Neural progenitor cell (in vitro differentiated cells): ENCODE results near the gene LRRC56. TPM values are rescaled to one million over a fixed set of nuclear protein-coding genes. Genes with fewer than 3 reads are reported as not detected.
"Not testable (repeated sequence)": the region's sequence is repeated elsewhere in the genome, so short reads cannot be mapped to it uniquely, and the experiment has no call there.

Experiments used
- DNase-seq: peaks from one replicate; pipeline ENCODE4 v3.0.0-alpha.2; 2016; ENCODE audit warnings: low spot score
- H2AFZ ChIP-seq: fragments of 200-600 bp; sonication (generic); replicated peaks from 2 replicates; pipeline ENCODE4 v1.6.1; 2016; ENCODE audit warnings: antibody characterized with exemption
- H3F3A ChIP-seq: fragments of 200-600 bp; sonication (generic); 2 replicates; pipeline ENCODE4 v1.6.1; 2016; ENCODE audit warnings: antibody characterized with exemption, low read depth
- H3K27ac ChIP-seq: fragments of 200-600 bp; sonication (generic); 2 replicates; pipeline ENCODE4 v1.5.1; 2016; ENCODE audit warnings: mild to moderate bottlenecking
- H3K27me3 ChIP-seq: fragments of 200-600 bp; sonication (generic); 2 replicates; pipeline ENCODE4 v1.6.1; 2016; ENCODE audit warnings: mild to moderate bottlenecking, moderate library complexity
- H3K36me3 ChIP-seq: fragments of 200-600 bp; sonication (generic); 2 replicates; pipeline ENCODE4 v1.5.1; 2016
- H3K4me1 ChIP-seq: fragments of 200-600 bp; sonication (generic); 2 replicates; pipeline ENCODE4 v1.6.1; 2016; ENCODE audit warnings: mixed run types
- H3K4me2 ChIP-seq: fragments of 200-600 bp; sonication (generic); 2 replicates; pipeline ENCODE4 v1.6.1; 2016
- H3K4me3 ChIP-seq: fragments of 200-600 bp; sonication (generic); 2 replicates; pipeline ENCODE4 v1.5.1; 2016
- H3K79me2 ChIP-seq: fragments of 200-600 bp; sonication (generic); 2 replicates; pipeline ENCODE4 v1.6.1; 2016; ENCODE audit warnings: low read depth
- H3K9ac ChIP-seq: fragments of 200-600 bp; sonication (generic); 2 replicates; pipeline ENCODE4 v1.6.1; 2016
- H3K9me3 ChIP-seq: fragments of 200-600 bp; sonication (generic); 2 replicates; pipeline ENCODE4 v1.5.1; 2016; ENCODE audit warnings: low read depth
- H4K20me1 ChIP-seq: fragments of 200-600 bp; sonication (generic); 2 replicates; pipeline ENCODE4 v1.6.1; 2016; ENCODE audit warnings: low read depth
- H3K27ac Mint-ChIP-seq: 3 replicates; pipeline ENCODE4 v1.8.0; 2021; ENCODE audit warnings: mixed read lengths
- H3K27me3 Mint-ChIP-seq: 2 replicates; pipeline ENCODE4 v1.8.0; 2022; ENCODE audit warnings: low read depth, mild to moderate bottlenecking, inconsistent platforms, moderate library complexity, mixed read lengths; ENCODE audit not compliant: insufficient read depth
- H3K36me3 Mint-ChIP-seq: 3 replicates; pipeline ENCODE4 v1.8.0; 2021; ENCODE audit warnings: mixed read lengths
- H3K4me1 Mint-ChIP-seq: 3 replicates; pipeline ENCODE4 v1.8.0; 2021; ENCODE audit warnings: mixed read lengths
- H3K4me3 Mint-ChIP-seq: 3 replicates; pipeline ENCODE4 v1.8.0; 2021; ENCODE audit warnings: mild to moderate bottlenecking, moderate library complexity, mixed read lengths
- H3K9me3 Mint-ChIP-seq: 3 replicates; pipeline ENCODE4 v1.8.0; 2020; ENCODE audit warnings: mixed read lengths
- CTCF ChIP-seq: fragments of 200-600 bp; sonication (generic); IDR thresholded peaks from 2 replicates; pipeline ENCODE4 v1.5.1; 2017; ENCODE audit warnings: antibody characterized with exemption, mild to moderate bottlenecking
- EZH2 ChIP-seq: fragments of 200-600 bp; sonication (generic); IDR thresholded peaks from 2 replicates; pipeline ENCODE4 v1.6.1; 2017; ENCODE audit warnings: antibody characterized with exemption, mild to moderate bottlenecking, moderate library complexity
- EZH2phosphoT487 ChIP-seq: fragments of 200-600 bp; sonication (generic); IDR thresholded peaks from 2 replicates; pipeline ENCODE4 v1.6.1; 2017; ENCODE audit warnings: antibody characterized with exemption
- total RNA-seq: library from RNA; depleted of rRNA; stranded (reverse); fragments of >200 nt; gene quantifications from 2 replicates; pipeline ENCODE4 v1.2.3, GENCODE V29; 2015; ENCODE audit warnings: low replicate concordance

The LRRC56 gene
- total RNA-seq, 1 donor from 2014 or later = 0.45 TPM

- H3K4me1 Mint-ChIP-seq = peaks cover 34% of the 10 kb centered on the region
- no peak for DNase-seq
- TF ChIP-seq EZH2phosphoT487 (no peak), CTCF (no peak), EZH2 (no peak)
- no peaks in the 10 kb centered on the region for H3K9me3 Mint-ChIP-seq
- peaks cover 6% of the 10 kb centered on the region for H3K27me3 Mint-ChIP-seq
- H3K27me3 ChIP-seq = peaks cover 15% of the 10 kb centered on the region
- peak overlapping the region; percentile 65 for H3K4me3 Mint-ChIP-seq
- H2AFZ ChIP-seq = no peak overlapping the region
- no peak overlapping the region for H3K27ac ChIP-seq
- peaks cover 25% of the 10 kb centered on the region for H4K20me1 ChIP-seq
- H3K36me3 Mint-ChIP-seq = peaks cover 4% of the 10 kb centered on the region
- no peak overlapping the region for H3K9ac ChIP-seq
- H3K4me1 ChIP-seq = peaks cover 38% of the 10 kb centered on the region
- no peak overlapping the region for H3K27ac Mint-ChIP-seq
- H3K4me3 ChIP-seq = no peak overlapping the region
- no peaks in the 10 kb centered on the region for H3K36me3 ChIP-seq
- H3K79me2 ChIP-seq = peaks cover 20% of the 10 kb centered on the region
- H3F3A ChIP-seq = peaks cover 58% of the 10 kb centered on the region
- no peaks in the 10 kb centered on the region for H3K9me3 ChIP-seq
- H3K4me2 ChIP-seq = no peak overlapping the region
These were observed 35.9 kb downstream of the LRRC56 start for GRCh38 chr11:573146-573759.

- not testable (repeated sequence) for H3K36me3 ChIP-seq, H2AFZ ChIP-seq, DNase-seq, H3K27ac Mint-ChIP-seq, H3K27ac ChIP-seq, H3K27me3 Mint-ChIP-seq, H3K9ac ChIP-seq, H3K9me3 Mint-ChIP-seq, H3K9me3 ChIP-seq, H3K36me3 Mint-ChIP-seq
- Mint-ChIP-seq H3K4me3 (peak overlapping the region; percentile 94), H3K4me1 (peaks cover 34% of the 10 kb centered on the region)
- Histone ChIP-seq H3K27me3 (peaks cover 15% of the 10 kb centered on the region), H3K4me2 (peak overlapping the region; percentile 85), H3K4me1 (peaks cover 35% of the 10 kb centered on the region), H3F3A (peaks cover 55% of the 10 kb centered on the region), H4K20me1 (peaks cover 33% of the 10 kb centered on the region), H3K4me3 (peak overlapping the region; percentile 67), H3K79me2 (peaks cover 28% of the 10 kb centered on the region)
These were observed 36.8 kb downstream of the LRRC56 start for GRCh38 chr11:574031-574570.

GRCh38 chr11:574632-575312 is 37.4 kb downstream of the LRRC56 start:
- DNase-seq = no peak
- Histone ChIP-seq H3K9me3 (no peaks in the 10 kb centered on the region), H3K9ac (no peak overlapping the region), H3K27me3 (peaks cover 15% of the 10 kb centered on the region), H3F3A (peaks cover 49% of the 10 kb centered on the region), H3K4me3 (peak overlapping the region; percentile 67), H3K4me2 (peak overlapping the region; percentile 85), H3K79me2 (peaks cover 35% of the 10 kb centered on the region), H2AFZ (peak overlapping the region; percentile 5), H4K20me1 (peaks cover 40% of the 10 kb centered on the region), H3K4me1 (peaks cover 30% of the 10 kb centered on the region), H3K27ac (no peak overlapping the region), H3K36me3 (no peaks in the 10 kb centered on the region)
- Mint-ChIP-seq H3K36me3 (peaks cover 4% of the 10 kb centered on the region), H3K27ac (peak overlapping the region; percentile 46), H3K4me1 (peaks cover 41% of the 10 kb centered on the region), H3K9me3 (no peaks in the 10 kb centered on the region), H3K27me3 (peaks cover 6% of the 10 kb centered on the region), H3K4me3 (peak overlapping the region; percentile 94)
- no peak for TF ChIP-seq EZH2phosphoT487
- peak; percentile 11 for TF ChIP-seq EZH2

GRCh38 chr11:575313-575995 is 38.1 kb downstream of the LRRC56 start:
- H3K27ac ChIP-seq = no peak overlapping the region
- peak; percentile 96 for DNase-seq
- H3K4me2 ChIP-seq = peak overlapping the region; percentile 85

More at GRCh38 chr11:575313-575995, 38.1 kb downstream of the LRRC56 start:
- Histone ChIP-seq H3K9me3 (no peaks in the 10 kb centered on the region), H3K79me2 (peaks cover 42% of the 10 kb centered on the region), H3K36me3 (no peaks in the 10 kb centered on the region), H3F3A (peaks cover 42% of the 10 kb centered on the region), H3K4me1 (peaks cover 30% of the 10 kb centered on the region), H3K9ac (no peak overlapping the region), H3K4me3 (peak overlapping the region; percentile 67), H2AFZ (peak overlapping the region; percentile 88), H3K27me3 (peaks cover 15% of the 10 kb centered on the region), H4K20me1 (peaks cover 47% of the 10 kb centered on the region)
- Mint-ChIP-seq H3K27me3 (peaks cover 6% of the 10 kb centered on the region), H3K27ac (peak overlapping the region; percentile 46), H3K4me1 (peaks cover 40% of the 10 kb centered on the region), H3K9me3 (no peaks in the 10 kb centered on the region), H3K36me3 (peaks cover 4% of the 10 kb centered on the region), H3K4me3 (peak overlapping the region; percentile 94)
- TF ChIP-seq CTCF = no peak
- no peak for TF ChIP-seq EZH2phosphoT487
- TF ChIP-seq EZH2 = no peak
